Neutrophil (primary cell): ENCODE data around the gene RBBP8NL.
A peak's percentile ranks its signal among the peaks of the same experiment; 100 is the strongest.

Source experiments
- H3K27ac ChIP-seq: fragments of 200-600 bp; sonication (generic); 2 replicates; pipeline ENCODE4 v1.5.1; 2016; ENCODE audit warnings: mild to moderate bottlenecking, moderate library complexity
- H3K27me3 ChIP-seq: fragments of 200-600 bp; sonication (generic); 2 replicates; pipeline ENCODE4 v1.6.0; 2016; ENCODE audit warnings: mild to moderate bottlenecking
- H3K36me3 ChIP-seq: fragments of 200-600 bp; sonication (generic); 2 replicates; pipeline ENCODE4 v1.5.1; 2017
- H3K4me1 ChIP-seq, 2 experiments: fragments of 200-600 bp in 1 of 2; sonication (generic) in 1 of 2; 1 replicate in 1 of 2; 2 replicates in 1 of 2; pipeline versions ENCODE4 v1.5.1 to v1.6.1; 2013 to 2016; ENCODE audit warnings: low read depth in 1 of 2, low read length in 1 of 2, mild to moderate bottlenecking in 1 of 2, moderate library complexity in 1 of 2; ENCODE audit not compliant: control insufficient read depth in 1 of 2, insufficient read depth in 1 of 2
- H3K4me3 ChIP-seq, 2 experiments: fragments of 200-600 bp in 1 of 2; sonication (generic) in 1 of 2; 1 replicate in 1 of 2; 2 replicates in 1 of 2; pipeline ENCODE4 v1.5.1; 2013 to 2016; ENCODE audit warnings: low read depth in 1 of 2, low read length in 1 of 2, mild to moderate bottlenecking in 1 of 2, moderate library complexity in 1 of 2
- H3K9me3 ChIP-seq: fragments of 200-600 bp; sonication (generic); 2 replicates; pipeline ENCODE4 v1.5.1; 2016
- TF ChIP-seq, protein P1 (sequence below): fragments of 200-600 bp; sonication (generic); IDR thresholded peaks from 2 replicates; pipeline ENCODE4 v1.5.1; 2016; ENCODE audit warnings: antibody characterized with exemption

RBBP8NL gene

DNA sequence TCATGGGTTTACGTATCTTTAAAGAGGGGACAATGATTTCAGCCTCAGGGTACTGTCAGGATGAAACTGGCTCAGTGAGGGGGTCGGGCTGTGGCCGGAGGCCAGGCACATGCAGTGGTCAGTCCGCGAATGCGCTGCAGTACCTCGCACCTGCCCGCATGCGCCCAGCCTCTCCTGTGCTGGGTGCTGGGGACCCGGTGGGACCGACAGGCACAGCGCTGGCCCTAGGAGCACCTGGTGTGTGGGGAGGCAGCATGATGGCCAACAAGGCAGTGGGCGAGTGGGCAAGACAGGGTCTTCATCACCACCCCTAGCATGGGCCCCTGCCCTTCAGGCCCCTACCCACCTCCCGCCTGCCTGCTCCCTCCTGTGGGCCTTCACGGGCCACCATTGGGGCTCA lies 19.3 kb downstream of the RBBP8NL start:
- H3K36me3 ChIP-seq, result peaks cover 3% of the 10 kb centered on the region
- H3K9me3 ChIP-seq, result no peaks in the 10 kb centered on the region
- peak overlapping the region; percentile 81 to 82 for H3K4me3 ChIP-seq
- TF ChIP-seq, protein P1, sequence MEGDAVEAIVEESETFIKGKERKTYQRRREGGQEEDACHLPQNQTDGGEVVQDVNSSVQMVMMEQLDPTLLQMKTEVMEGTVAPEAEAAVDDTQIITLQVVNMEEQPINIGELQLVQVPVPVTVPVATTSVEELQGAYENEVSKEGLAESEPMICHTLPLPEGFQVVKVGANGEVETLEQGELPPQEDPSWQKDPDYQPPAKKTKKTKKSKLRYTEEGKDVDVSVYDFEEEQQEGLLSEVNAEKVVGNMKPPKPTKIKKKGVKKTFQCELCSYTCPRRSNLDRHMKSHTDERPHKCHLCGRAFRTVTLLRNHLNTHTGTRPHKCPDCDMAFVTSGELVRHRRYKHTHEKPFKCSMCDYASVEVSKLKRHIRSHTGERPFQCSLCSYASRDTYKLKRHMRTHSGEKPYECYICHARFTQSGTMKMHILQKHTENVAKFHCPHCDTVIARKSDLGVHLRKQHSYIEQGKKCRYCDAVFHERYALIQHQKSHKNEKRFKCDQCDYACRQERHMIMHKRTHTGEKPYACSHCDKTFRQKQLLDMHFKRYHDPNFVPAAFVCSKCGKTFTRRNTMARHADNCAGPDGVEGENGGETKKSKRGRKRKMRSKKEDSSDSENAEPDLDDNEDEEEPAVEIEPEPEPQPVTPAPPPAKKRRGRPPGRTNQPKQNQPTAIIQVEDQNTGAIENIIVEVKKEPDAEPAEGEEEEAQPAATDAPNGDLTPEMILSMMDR, result no peak
- peaks cover 29 to 38% of the 10 kb centered on the region in 2 experiments for H3K4me1 ChIP-seq
- peaks cover 18% of the 10 kb centered on the region for H3K27me3 ChIP-seq
- peak overlapping the region; percentile 67 for H3K27ac ChIP-seq

DNA sequence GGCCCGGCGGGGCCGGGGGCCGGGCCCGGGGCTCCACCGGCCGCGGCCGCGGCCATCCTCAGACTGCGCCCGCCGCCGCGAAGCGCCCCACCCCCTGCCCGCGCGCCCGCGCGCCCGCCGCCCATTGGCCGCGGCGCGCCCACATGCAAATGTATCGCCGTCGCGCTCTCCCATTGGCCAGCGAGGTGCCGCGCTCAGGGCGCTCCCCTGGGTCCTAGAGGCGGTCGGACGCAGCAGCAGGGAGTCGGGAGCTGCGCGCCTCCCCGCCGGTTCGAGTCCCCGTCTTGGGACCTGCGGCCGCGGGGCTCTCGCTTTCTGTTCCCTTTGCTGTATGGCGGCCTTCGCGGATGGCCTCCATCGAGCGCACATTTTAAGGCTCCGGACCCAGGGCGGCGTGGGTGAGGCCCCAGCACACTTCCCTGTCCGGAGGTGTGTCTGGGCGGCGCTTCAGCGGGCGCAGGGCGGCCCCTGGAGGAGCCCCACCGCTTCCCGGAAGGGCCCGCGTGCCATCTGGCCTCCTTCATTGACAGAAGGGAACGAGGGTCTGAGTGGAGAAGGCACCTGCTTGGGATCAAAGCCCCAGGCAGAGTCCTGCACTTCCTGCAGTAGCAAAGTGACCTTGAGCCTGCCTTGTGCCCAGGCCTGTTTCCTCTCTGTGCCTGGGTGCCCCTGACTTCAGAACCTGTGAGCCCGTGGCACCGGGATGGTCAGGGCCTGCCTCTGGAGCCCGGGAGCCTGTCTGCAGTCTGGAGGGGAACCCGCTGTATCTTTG lies 19.9 kb downstream of the RBBP8NL start, which contains the start of gene CABLES2:
TSS of gene CABLES2 (minus strand) at position 65 of the 772 bp plus-strand sequence. CDS start at position 56, 9 bp downstream.
- peak within 1 kb of the TSS; percentile 67 for H3K27ac ChIP-seq
- peak within 1 kb of the TSS; percentile 81 to 82 for H3K4me3 ChIP-seq
- TF ChIP-seq, protein P1, result peak; percentile 77
- peaks cover 8% of the 10 kb centered on the region for H3K36me3 ChIP-seq
- H3K4me1 ChIP-seq, result peaks cover 29 to 38% of the 10 kb centered on the region in 2 experiments
- peaks cover 18% of the 10 kb centered on the region for H3K27me3 ChIP-seq
- no peaks in the 10 kb centered on the region for H3K9me3 ChIP-seq

DNA sequence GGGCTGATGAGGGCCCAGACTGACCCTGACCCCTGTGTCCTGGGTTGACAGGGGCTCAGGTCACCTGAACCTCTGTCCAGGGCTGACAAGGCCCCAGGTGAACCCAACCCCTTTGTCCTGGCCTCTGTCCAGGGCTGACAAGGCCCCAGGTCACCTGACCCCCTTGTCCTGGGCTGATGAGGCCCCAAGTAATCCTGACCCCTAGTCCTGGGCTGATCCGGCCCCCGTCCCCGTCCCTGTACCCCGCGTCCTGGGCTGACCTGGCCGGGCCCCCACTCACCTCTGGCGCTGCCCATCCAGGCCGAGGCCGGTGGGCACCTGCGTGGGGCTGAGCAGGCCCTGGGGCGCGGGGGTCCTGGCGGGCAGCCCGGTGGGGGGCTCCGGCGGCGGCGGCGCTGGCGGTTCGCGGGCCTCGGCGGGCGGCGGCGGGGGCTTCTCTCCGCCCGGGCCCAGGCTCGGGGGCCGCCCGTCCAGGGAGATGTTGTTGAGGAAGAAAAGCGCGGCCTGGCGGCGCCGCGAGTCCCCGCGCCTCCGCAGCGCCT lies 20.6 kb downstream of the RBBP8NL start:
- Histone ChIP-seq H3K9me3 (no peaks in the 10 kb centered on the region), H3K4me1 (peaks cover 29 to 38% of the 10 kb centered on the region in 2 experiments), H3K27ac (peak overlapping the region; percentile 49), H3K4me3 (peak overlapping the region; percentile 55 to 59), H3K36me3 (peaks cover 15% of the 10 kb centered on the region), H3K27me3 (peaks cover 18% of the 10 kb centered on the region)
- TF ChIP-seq, protein P1, result no peak

DNA sequence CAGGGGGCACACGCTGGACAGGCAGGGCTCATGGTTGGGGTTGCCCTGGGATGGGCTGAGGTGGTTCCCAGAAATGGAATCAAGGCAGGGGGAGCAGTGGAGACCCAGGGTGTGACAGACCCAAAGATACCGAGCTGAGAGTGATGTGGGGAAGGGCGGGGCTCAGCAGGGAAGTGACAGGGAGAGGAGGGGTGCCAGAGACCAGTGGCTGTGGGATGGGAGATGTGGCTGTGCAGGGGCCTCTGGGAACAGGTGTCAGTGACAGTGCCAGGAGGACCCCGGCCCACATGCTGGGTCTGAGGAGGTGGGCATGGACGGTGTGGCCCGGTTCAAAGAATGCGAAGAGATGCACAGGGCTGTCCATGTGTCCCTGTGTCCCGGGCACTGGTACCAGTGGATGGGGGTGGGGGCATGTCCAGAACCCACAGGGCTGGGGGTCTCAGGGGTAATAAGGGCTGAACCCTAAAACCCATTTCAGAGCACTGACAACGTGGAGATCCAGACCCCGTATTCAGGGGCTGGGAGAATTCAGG lies 21.3 kb downstream of the RBBP8NL start:
- peak overlapping the region; percentile 55 to 59 for H3K4me3 ChIP-seq
- H3K4me1 ChIP-seq, result peaks cover 29 to 38% of the 10 kb centered on the region in 2 experiments
- peaks cover 16% of the 10 kb centered on the region for H3K27me3 ChIP-seq
- H3K27ac ChIP-seq, result peak overlapping the region; percentile 68
- TF ChIP-seq, protein P1, result no peak
- peaks cover 19% of the 10 kb centered on the region for H3K36me3 ChIP-seq
- no peaks in the 10 kb centered on the region for H3K9me3 ChIP-seq

DNA sequence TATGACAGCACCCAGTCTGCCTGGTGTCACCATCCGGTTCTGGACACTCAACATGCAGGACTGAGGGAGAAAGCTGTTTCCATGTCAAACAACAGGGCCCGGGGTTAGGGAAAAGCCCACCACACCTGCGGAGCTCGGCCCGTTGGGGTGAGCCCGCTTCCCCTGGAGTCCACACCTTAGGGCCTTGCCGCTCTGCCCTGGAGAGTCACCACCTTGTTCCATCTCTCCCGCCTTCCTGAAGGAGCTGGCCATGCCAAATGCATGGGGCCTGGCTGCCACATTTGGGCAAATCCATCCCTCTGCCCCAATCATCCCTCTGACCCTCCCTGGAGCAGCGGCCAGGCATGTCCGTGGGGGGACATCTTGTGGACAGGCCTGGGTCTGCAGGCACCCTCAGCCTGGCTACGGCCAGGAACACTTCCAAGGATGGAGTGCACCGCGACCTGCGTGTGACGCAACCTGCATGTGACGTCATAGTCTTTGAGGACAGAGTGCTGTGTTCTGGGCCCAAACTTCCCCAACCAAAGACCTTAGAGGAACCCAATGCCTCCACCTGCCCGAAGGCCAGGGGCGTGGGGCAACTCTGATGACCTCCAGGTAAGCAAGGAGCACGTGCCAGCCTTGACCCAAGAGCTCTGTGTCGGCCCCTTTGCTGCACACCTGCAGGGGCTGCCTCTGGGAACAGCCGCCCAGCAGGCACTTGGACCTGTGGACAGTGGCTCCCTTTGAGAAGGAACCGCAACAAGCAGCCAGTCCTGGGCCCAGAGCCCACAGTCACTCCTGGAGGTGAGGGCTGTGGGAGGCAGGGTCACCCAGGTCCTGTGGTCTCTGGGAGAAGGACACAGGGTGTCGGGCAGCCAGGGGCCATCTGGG lies 22.0 kb downstream of the RBBP8NL start:
- peak overlapping the region; percentile 55 to 59 for H3K4me3 ChIP-seq
- peaks cover 21% of the 10 kb centered on the region for H3K36me3 ChIP-seq
- peaks cover 28 to 36% of the 10 kb centered on the region in 2 experiments for H3K4me1 ChIP-seq
- TF ChIP-seq, protein P1, result peak; percentile 40
- H3K9me3 ChIP-seq, result no peaks in the 10 kb centered on the region
- peak overlapping the region; percentile 68 for H3K27ac ChIP-seq
- H3K27me3 ChIP-seq, result peaks cover 9% of the 10 kb centered on the region
